HG03378 (cell line): ENCODE measurements around the gene PHACTR1.

Experiments used
- ATAC-seq: cut with Tn5 transposase; IDR thresholded peaks from one replicate; pipeline ENCODE4 v1.9.1; 2021; ENCODE audit warnings: mild to moderate bottlenecking, moderate library complexity; ENCODE audit not compliant: unreplicated experiment

The PHACTR1 gene

GRCh38 chr6:13013681-13014503 is 297.3 kb downstream of the PHACTR1 start:
- ATAC-seq = no peak

DNA sequence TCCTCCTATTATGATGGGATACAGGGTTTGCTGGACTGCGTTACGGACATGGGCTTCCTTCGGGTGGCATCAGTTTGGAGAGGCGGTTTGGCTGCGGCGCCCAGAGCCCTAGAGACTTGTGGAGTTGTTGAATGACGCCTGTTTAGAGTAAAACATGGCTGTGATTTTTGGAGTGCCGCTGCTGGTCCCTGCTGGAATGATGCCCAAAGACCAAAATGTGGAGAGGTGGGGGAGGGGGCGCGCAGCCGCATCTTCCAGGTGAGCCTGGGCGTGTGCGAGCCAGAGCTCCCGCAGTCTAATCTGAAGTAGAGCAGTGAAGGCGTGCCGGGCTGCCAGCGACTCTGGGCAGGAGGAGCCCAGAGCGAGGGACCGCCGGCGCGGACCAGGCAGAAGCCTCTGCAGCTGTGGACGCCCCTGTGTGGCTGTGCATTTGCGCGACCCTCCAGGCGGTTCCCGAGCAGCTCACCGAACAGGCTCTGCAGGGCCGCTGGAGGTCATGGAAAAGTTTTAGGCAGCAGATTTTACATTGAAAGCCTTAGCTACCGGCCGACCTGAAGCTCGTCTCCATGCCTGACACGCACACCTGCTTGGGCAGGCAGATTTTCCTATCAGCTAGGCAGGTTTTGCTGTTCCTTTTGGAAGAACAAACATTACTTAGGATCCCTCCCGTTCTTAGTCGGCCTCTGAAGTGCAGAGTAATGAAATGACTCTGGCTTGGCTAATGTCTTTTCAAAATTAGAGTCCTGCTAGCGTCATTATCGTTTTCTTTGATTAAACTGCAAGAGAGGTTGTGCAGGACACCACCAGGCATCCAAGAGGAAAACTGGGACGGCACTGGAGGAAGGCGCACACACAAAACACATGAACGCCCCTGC is 298.2 kb downstream of the PHACTR1 start:
- ATAC-seq = no peak

DNA sequence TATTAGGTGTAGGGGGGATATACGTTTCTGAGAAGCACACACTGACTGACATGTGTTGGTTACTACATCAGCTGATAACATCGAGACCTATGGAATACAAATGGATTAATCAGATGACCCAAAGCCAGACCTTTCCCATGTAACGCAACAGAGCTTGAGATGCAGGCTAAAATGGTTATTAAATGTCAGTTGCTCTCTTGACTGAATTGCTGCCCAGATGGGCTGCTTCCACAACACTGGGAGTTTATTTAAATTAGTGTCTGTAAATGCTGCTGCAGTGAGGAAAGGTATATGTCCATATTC is 298.8 kb downstream of the PHACTR1 start:
- ATAC-seq = no peak

DNA sequence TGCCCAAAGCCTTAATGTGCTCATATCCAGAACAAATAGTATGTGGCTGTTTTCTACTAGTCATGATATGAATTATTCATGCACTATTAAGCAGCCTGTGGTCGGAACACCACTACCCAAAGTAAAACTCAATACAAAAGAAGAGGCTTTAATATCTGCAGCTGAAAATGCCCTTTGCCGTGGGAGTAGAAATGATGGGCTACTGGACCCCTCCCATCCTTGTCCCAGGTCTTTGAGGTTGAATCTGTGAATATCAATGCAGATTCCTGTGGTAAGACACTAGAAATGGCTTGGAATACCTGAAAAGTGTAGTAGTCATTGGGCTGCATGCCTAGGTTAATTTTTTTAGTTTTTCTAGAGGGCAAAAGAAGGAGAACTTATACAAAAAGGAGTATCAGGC is 308.0 kb downstream of the PHACTR1 start:
- ATAC-seq = no peak

- ATAC-seq = no peak
Measured at GRCh38 chr6:13025893-13026499, 309.4 kb downstream of the PHACTR1 start.

GRCh38 chr6:13026557-13026956 is 310.0 kb downstream of the PHACTR1 start:
- ATAC-seq = no peak

DNA sequence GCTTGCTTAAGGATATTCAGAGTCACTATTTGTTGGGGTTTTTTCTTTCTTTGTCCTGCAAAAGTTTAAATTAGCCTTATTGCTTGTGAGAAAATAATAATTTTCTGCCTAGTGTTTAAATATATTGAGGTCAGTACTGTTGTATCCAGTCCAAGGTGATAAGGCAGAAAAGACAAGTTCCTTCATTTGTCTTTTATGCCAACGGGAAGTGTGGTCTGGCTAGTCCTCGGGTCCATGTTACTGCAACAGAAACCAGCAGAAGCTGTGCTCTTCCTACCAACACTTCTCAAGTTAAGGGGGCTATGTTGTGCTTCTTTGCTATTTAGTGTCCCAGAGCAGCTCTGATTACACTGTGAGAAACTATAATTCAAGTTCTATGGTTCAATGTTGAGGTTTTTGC is 310.6 kb downstream of the PHACTR1 start:
- ATAC-seq = no peak

DNA sequence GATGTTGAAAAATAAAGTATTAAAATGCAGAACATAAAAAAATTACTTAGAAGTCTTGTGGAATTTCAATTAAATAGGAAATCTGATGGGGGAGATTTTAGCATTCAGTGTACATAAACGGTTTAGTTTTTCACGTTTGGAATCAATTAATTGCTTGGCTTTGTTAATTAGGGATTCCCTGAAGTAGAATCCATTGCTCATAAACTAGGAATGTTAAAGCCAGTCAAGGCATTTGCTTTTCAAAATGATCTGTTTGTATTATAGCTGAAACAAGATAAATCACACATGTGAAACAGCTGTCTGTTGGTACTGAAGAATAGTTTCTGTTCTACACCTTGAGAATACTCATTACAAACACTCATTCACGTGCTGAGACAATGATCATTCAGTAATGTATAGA is 313.8 kb downstream of the PHACTR1 start:
- no peak for ATAC-seq

DNA sequence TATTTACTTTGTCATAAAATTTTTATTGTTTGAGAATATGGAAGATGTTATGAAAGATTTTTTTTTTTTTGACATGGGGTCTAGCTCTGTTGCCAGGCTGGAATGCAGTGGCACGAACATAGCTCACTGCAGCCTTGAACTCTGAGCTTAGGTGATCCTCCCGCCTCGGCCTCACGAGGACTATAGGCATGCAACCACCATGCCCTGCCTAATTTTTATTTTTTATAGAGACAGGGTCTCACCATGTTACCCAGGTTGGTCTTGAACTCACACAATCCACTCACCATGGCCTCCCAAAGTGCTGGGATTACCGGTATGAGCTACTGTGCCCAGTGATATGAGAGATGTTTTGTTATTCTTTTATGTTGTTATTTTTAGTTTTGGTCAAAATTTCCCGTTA is 316.0 kb downstream of the PHACTR1 start:
- no peak for ATAC-seq

GRCh38 chr6:13033145-13033544 is 316.6 kb downstream of the PHACTR1 start:
- ATAC-seq = no peak

DNA sequence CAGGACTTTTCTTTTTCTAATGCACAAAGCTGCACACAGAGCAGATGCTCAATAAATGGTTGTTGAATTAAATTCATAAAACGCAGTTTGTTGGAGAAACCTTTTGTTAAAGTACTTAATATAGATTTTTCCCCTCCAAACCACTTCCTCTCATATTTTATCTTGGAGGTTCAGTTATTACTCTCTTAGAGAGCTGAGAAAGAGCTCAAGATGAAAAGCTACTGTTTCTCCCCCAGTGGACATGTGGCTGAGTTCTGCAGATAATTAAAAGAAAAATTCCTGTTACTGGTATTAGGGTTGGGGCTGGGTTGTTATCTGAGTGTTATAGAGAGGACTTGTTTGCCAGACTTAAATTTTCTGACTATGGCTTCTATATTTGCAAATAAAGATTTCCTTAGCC is 317.7 kb downstream of the PHACTR1 start:
- no peak for ATAC-seq

GRCh38 chr6:13035606-13036005 is 319.0 kb downstream of the PHACTR1 start:
- ATAC-seq = no peak

GRCh38 chr6:13038315-13038714 is 321.7 kb downstream of the PHACTR1 start:
- no peak for ATAC-seq

- ATAC-seq = no peak
Measured at GRCh38 chr6:13038741-13039190, 322.2 kb downstream of the PHACTR1 start.

DNA sequence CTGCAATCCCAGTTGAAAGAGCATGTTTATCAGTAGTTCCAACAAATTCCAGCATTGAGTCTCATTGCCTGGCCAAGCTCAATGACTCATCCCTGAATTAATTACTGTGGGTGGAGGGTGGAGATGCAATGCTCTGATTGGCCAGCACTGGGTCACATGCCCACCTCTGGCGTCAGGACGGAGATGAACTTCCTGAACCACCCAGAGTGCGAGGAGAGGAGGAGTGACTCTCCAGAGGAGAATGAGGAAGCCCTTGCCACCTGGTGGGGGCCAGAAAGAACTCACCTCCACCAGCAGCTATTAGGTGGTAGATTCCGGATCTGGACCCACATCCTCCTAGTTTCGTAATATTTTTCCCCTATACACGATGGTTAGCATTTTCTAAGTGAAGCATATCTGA is 327.8 kb downstream of the PHACTR1 start:
- ATAC-seq = no peak

- ATAC-seq = no peak
Measured at GRCh38 chr6:13044896-13045295, 328.3 kb downstream of the PHACTR1 start.

DNA sequence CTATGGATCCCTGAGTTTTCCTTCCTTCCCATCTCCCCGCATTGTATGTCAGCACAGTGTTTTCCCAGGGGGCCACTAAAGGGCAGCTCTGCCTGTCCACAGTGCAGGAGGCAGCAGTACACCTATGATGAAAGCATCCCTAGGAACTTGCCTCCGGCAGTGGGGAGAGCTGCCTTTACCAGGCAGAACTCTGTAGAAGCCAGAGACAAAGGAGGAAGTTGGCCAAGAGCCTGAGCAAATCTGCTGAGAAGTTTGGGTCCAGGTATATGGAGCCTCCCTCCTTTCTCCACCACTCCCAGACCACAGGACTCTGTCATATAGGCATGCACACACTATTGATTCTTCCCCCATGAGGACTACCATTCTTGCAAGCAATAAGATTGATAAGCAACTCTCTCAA is 329.1 kb downstream of the PHACTR1 start:
- no peak for ATAC-seq

- ATAC-seq = no peak
Measured at GRCh38 chr6:13046084-13046483, 329.5 kb downstream of the PHACTR1 start.

DNA sequence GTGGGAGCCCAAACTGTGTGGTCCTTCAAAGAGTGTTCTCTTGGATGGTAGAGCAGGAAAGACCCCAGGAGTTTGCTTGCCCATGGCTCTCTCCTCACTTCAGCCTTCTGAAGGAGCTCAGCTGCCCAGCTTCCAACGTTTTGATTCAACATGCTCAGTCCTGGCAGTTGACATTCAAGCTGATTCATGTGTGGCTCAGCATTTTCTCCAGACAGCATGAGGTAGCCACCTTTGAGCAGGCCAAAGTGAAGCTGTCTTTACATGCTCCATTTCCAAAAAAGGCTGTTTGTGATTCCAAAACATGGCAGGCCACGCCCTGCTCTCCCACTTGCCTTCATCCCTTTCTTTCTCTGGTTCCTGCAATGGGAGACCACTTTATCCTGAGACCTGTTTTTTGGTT is 331.5 kb downstream of the PHACTR1 start:
- ATAC-seq = no peak

DNA sequence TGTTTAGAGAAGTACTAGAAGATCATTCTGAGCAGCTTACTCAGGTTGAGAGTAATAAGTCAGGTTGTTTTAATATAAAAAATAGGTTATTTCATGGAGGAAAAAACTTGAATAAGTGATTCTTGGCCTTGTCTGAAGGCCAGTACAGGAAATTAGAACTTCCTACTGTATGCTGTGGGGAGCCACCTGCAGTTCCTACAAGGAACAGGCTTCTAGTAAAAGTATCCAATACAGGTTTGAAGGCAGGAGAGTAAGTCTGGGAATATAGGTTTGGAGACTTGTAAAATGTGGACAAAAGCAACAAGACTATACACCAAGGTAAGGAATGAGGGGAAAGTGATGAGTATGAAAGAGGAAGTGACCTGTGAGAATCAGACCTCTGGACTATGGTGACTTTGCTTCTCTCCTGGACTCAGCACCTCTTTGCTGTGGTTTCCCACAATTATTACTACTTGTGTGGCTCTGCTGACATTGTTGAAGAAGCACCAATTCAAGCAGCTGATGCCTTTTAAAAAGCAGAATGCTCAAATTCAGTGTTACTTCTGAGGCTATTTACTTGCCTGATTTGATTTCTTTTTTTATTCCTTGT is 333.2 kb downstream of the PHACTR1 start:
- ATAC-seq = no peak

DNA sequence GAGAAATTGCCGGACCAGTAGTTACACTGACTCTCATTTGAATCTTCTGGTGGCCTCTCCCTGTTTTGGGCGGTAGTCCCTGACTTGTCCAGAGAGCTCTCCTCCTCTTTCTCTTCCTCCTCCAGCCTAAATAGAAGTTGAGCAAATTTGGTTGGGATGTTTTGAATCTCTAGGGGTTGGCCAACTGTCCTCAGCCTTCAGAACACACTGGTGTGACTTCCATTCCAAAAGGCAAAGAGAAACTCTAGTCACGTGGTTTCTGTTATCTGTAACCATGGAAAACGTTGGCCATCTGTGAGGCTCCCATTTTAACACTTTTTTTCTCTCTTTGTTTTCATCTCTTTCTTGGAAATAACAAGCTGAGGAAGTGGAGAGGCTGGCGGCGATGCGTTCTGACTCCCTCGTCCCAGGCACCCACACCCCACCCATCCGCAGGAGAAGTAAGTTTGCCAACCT is 336.5 kb downstream of the PHACTR1 start:
- ATAC-seq = no peak
